Hepatocyte (in vitro differentiated cells): ENCODE results near the gene IL1R1.

Source experiments
- CTCF ChIP-seq: fragments of 200-600 bp; sonication (generic); IDR thresholded peaks from 2 replicates; pipeline ENCODE4 v1.5.1; 2016; ENCODE audit warnings: antibody characterized with exemption, mild to moderate bottlenecking; ENCODE audit not compliant: poor library complexity
- EZH2 ChIP-seq: fragments of 200-600 bp; sonication (generic); IDR thresholded peaks from 2 replicates; pipeline ENCODE4 v1.6.1; 2016; ENCODE audit warnings: antibody characterized with exemption, mild to moderate bottlenecking, borderline replicate concordance
- EZH2phosphoT487 ChIP-seq: fragments of 200-600 bp; sonication (generic); IDR thresholded peaks from one replicate; pipeline ENCODE4 v1.6.1; 2018; ENCODE audit warnings: antibody characterized with exemption, mild to moderate bottlenecking, low read depth, moderate library complexity; ENCODE audit not compliant: unreplicated experiment, severe bottlenecking

DNA sequence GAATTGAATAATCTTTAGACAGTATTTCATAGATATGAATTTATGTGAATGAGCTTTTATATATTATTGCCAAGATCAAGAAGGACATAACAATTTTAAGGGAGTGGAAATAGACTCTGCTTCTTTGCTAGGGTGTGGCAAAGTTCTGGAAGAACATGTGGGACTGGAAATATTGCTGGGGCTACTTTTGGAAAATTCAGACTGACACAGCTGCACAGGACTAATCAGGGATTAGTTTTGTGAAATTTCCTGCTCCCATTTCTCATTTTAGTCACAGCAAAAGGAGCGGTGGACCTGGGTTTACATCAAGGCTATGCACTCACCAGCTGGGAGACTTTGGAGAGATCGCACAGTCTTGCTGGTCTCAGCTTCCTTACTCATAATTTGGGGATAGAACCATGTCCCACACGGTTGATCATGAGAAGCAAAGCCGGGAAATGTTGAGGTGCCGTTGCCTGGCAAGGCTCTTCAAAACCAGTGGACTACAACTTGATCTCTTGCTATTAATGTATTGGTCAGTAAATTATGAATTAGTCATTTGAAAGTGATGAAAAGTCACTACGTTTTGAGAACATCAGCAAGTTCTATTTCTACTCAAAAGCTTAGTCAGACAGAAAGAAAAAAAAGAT lies 86.7 kb downstream of the IL1R1 start:
- TF ChIP-seq CTCF (no peak), EZH2phosphoT487 (no peak), EZH2 (no peak)
